ENCODE results near the gene SERF2. TPM values are rescaled to one million over a fixed set of nuclear protein-coding genes. Genes with fewer than 3 reads are reported as not detected.
"Not testable (repeated sequence)": the region's sequence is repeated elsewhere in the genome, so short reads cannot be mapped to it uniquely, and the experiment has no call there.

Gene SERF2
- total RNA-seq, result 580 and 598 TPM in 2 replicates

GRCh38 chr15:43791993-43792760 lies at the start of gene SERF2:
TSS of gene SERF2 (plus strand) at chr15:43792320. CDS start at chr15:43792377, 57 bp downstream.
- Mint-ChIP-seq H3K9me3 (no peaks in the 10 kb centered on the region), H3K36me3 (ENCODE audit: low read depth) (peaks cover 49% of the 10 kb centered on the region), H3K27me3 (ENCODE audit: low read depth) (no peaks in the 10 kb centered on the region), H3K27ac (peak within 1 kb of the TSS; percentile 97), H3K4me1 (ENCODE audit: low read depth) (peaks cover 25% of the 10 kb centered on the region), H3K4me3 (ENCODE audit: low read depth) (peak within 1 kb of the TSS; percentile 97)
- intact Hi-C loops (cut with micrococcal nuclease), result loop anchor here (1.0 to 2.0 kb wide), 4 partner anchors 8 to 43 kb away; partner anchors contain the start of genes ELL3, HYPK, MFAP1 and SERINC4
- DNase-seq (ENCODE audit: low spot score), result peak; percentile 99

- not testable (repeated sequence) for H3K27me3 Mint-ChIP-seq (ENCODE audit: low read depth); H3K9me3 Mint-ChIP-seq
- peaks cover 33% of the 10 kb centered on the region for H3K36me3 Mint-ChIP-seq (ENCODE audit: low read depth)
- intact Hi-C loops (cut with micrococcal nuclease), result loop anchor here (2.0 kb wide), 1 partner anchor 54 kb away; the partner anchor contains the start of genes HYPK and SERINC4
- DNase-seq (ENCODE audit: low spot score), result peak; percentile 90
- peak within 1 kb of the TSS; percentile 96 for H3K27ac Mint-ChIP-seq
- peaks cover 24% of the 10 kb centered on the region for H3K4me1 Mint-ChIP-seq (ENCODE audit: low read depth)
- peak within 1 kb of the TSS; percentile 95 for H3K4me3 Mint-ChIP-seq (ENCODE audit: low read depth)
These were observed 45.7 kb upstream of the SERF2 start, which contains the start of gene PDIA3 for GRCh38 chr15:43746245-43746902. TSS of gene PDIA3 (plus strand) at chr15:43746438. CDS start at chr15:43746540, 102 bp downstream.

GRCh38 chr15:43746903-43747309 lies 45.2 kb upstream of the SERF2 start:
- not testable (repeated sequence) for H3K27me3 Mint-ChIP-seq (ENCODE audit: low read depth); DNase-seq (ENCODE audit: low spot score); H3K9me3 Mint-ChIP-seq
- Mint-ChIP-seq H3K36me3 (ENCODE audit: low read depth) (peaks cover 38% of the 10 kb centered on the region), H3K27ac (peak overlapping the region; percentile 96), H3K4me3 (ENCODE audit: low read depth) (peak overlapping the region; percentile 95), H3K4me1 (ENCODE audit: low read depth) (peaks cover 29% of the 10 kb centered on the region)
- intact Hi-C loops (cut with micrococcal nuclease), result loop anchor here (2.0 kb wide), 1 partner anchor 54 kb away; the partner anchor contains the start of genes HYPK and SERINC4

GRCh38 chr15:43748376-43748775 lies 43.7 kb upstream of the SERF2 start:
- peak overlapping the region; percentile 38 for H3K27ac Mint-ChIP-seq
- no peak for DNase-seq (ENCODE audit: low spot score)
- H3K9me3 Mint-ChIP-seq, result no peaks in the 10 kb centered on the region
- H3K4me1 Mint-ChIP-seq (ENCODE audit: low read depth), result peaks cover 33% of the 10 kb centered on the region
- intact Hi-C loops (cut with micrococcal nuclease), result loop anchor here (2.0 kb wide), 1 partner anchor 44 kb away; the partner anchor contains the start of gene SERF2
- no peaks in the 10 kb centered on the region for H3K27me3 Mint-ChIP-seq (ENCODE audit: low read depth)
- H3K36me3 Mint-ChIP-seq (ENCODE audit: low read depth), result peaks cover 47% of the 10 kb centered on the region
- peak overlapping the region; percentile 95 for H3K4me3 Mint-ChIP-seq (ENCODE audit: low read depth)

GRCh38 chr15:43749690-43750345 lies 42.3 kb upstream of the SERF2 start:
- intact Hi-C loops (cut with micrococcal nuclease), result loop anchor here (2.0 kb wide), 2 partner anchors 27 to 43 kb away; partner anchors contain the start of genes ELL3 and SERF2

GRCh38 chr15:43751885-43752284 lies 40.2 kb upstream of the SERF2 start:
- Mint-ChIP-seq H3K27ac (no peak overlapping the region), H3K27me3 (ENCODE audit: low read depth) (no peaks in the 10 kb centered on the region), H3K36me3 (ENCODE audit: low read depth) (peaks cover 74% of the 10 kb centered on the region), H3K4me1 (ENCODE audit: low read depth) (peaks cover 30% of the 10 kb centered on the region), H3K9me3 (no peaks in the 10 kb centered on the region), H3K4me3 (ENCODE audit: low read depth) (peak overlapping the region; percentile 10)
- intact Hi-C loops (cut with micrococcal nuclease), result loop anchor here (2.0 kb wide), 2 partner anchors 19 to 25 kb away; partner anchors contain the start of gene ELL3
- DNase-seq (ENCODE audit: low spot score), result no peak

More at GRCh38 chr15:43749690-43750345, 42.3 kb upstream of the SERF2 start:
- Mint-ChIP-seq H3K36me3 (ENCODE audit: low read depth) (peaks cover 58% of the 10 kb centered on the region), H3K27me3 (ENCODE audit: low read depth) (no peaks in the 10 kb centered on the region), H3K4me1 (ENCODE audit: low read depth) (peaks cover 33% of the 10 kb centered on the region), H3K4me3 (ENCODE audit: low read depth) (peak overlapping the region; percentile 63), H3K27ac (peak overlapping the region; percentile 72), H3K9me3 (no peaks in the 10 kb centered on the region)
- DNase-seq (ENCODE audit: low spot score), result peak; percentile 48

- Mint-ChIP-seq H3K27ac (no peak overlapping the region), H3K36me3 (ENCODE audit: low read depth) (peaks cover 73% of the 10 kb centered on the region), H3K9me3 (no peaks in the 10 kb centered on the region), H3K4me1 (ENCODE audit: low read depth) (no peaks in the 10 kb centered on the region), H3K27me3 (ENCODE audit: low read depth) (no peaks in the 10 kb centered on the region), H3K4me3 (ENCODE audit: low read depth) (no peak overlapping the region)
- intact Hi-C loops (cut with micrococcal nuclease), result no loop called here
- DNase-seq (ENCODE audit: low spot score), result no peak
These were observed 29.3 kb upstream of the SERF2 start for GRCh38 chr15:43762824-43763223.

GRCh38 chr15:43763819-43764446 lies 28.2 kb upstream of the SERF2 start:
- H3K9me3 Mint-ChIP-seq, result no peaks in the 10 kb centered on the region
- intact Hi-C loops (cut with micrococcal nuclease), result no loop called here
- peaks cover 74% of the 10 kb centered on the region for H3K36me3 Mint-ChIP-seq (ENCODE audit: low read depth)
- peak overlapping the region; percentile 16 for H3K27ac Mint-ChIP-seq
- H3K4me3 Mint-ChIP-seq (ENCODE audit: low read depth), result no peak overlapping the region
- H3K4me1 Mint-ChIP-seq (ENCODE audit: low read depth), result no peaks in the 10 kb centered on the region
- no peak for DNase-seq (ENCODE audit: low spot score)
- no peaks in the 10 kb centered on the region for H3K27me3 Mint-ChIP-seq (ENCODE audit: low read depth)

- peak; percentile 33 for DNase-seq (ENCODE audit: low spot score)
- Mint-ChIP-seq H3K9me3 (no peaks in the 10 kb centered on the region), H3K4me1 (ENCODE audit: low read depth) (no peaks in the 10 kb centered on the region), H3K27ac (peak overlapping the region; percentile 21), H3K36me3 (ENCODE audit: low read depth) (peaks cover 75% of the 10 kb centered on the region), H3K27me3 (ENCODE audit: low read depth) (no peaks in the 10 kb centered on the region), H3K4me3 (ENCODE audit: low read depth) (no peak overlapping the region)
- intact Hi-C loops (cut with micrococcal nuclease), result loop anchor here (2.0 kb wide), 1 partner anchor 17 kb away; no protein-coding TSS in a partner anchor
These were observed 22.4 kb upstream of the SERF2 start for GRCh38 chr15:43769584-43770228.

GRCh38 chr15:43771816-43772215 lies 20.3 kb upstream of the SERF2 start:
- Mint-ChIP-seq H3K4me3 (ENCODE audit: low read depth) (no peak overlapping the region), H3K9me3 (no peaks in the 10 kb centered on the region), H3K4me1 (ENCODE audit: low read depth) (no peaks in the 10 kb centered on the region), H3K27me3 (ENCODE audit: low read depth) (no peaks in the 10 kb centered on the region), H3K27ac (no peak overlapping the region), H3K36me3 (ENCODE audit: low read depth) (peaks cover 58% of the 10 kb centered on the region)
- intact Hi-C loops (cut with micrococcal nuclease), result loop anchor here (2.0 kb wide), 1 partner anchor 19 kb away; no protein-coding TSS in a partner anchor
- no peak for DNase-seq (ENCODE audit: low spot score)

- H3K9me3 Mint-ChIP-seq, result no peaks in the 10 kb centered on the region
- peaks cover 2% of the 10 kb centered on the region for H3K4me1 Mint-ChIP-seq (ENCODE audit: low read depth)
- H3K36me3 Mint-ChIP-seq (ENCODE audit: low read depth), result peaks cover 56% of the 10 kb centered on the region
- DNase-seq (ENCODE audit: low spot score), result no peak
- intact Hi-C loops (cut with micrococcal nuclease), result no loop called here
- no peak overlapping the region for H3K27ac Mint-ChIP-seq
- H3K4me3 Mint-ChIP-seq (ENCODE audit: low read depth), result no peak overlapping the region
- H3K27me3 Mint-ChIP-seq (ENCODE audit: low read depth), result no peaks in the 10 kb centered on the region
These were observed 19.5 kb upstream of the SERF2 start for GRCh38 chr15:43772624-43773023.

Measured in activated T-helper 2 cell treated with anti-CD3 and anti-CD28 coated beads, Interferon-gamma antibody, Interleukin-2, Interleukin-4, amounts not matched to agents 10 μg/mL and 5 μg/mL and 100 μg/mL, durations not matched to agents 14 hours and 24 hours and 36 hours (primary cell).